Activated CD8-positive, alpha-beta memory T cell treated with anti-CD3 and anti-CD28 coated beads, Interleukin-2, amount 10 ng/mL, durations not matched to agents 7 days and 5 days (primary cell): ENCODE results near the gene COL21A1. TPM values are rescaled to one million over a fixed set of nuclear protein-coding genes. Genes with fewer than 3 reads are reported as not detected.

Source experiments
- ATAC-seq: fragments of 150-1000 bp; cut with Tn5 transposase; one replicate; pipeline ENCODE4 v1.10.0; 2021; ENCODE audit warnings: moderate library complexity
- CTCF ChIA-PET: fragments of 350-600 bp; sonication (Branson Sonifier 250); formaldehyde crosslinking; loops from one replicate; lab custom pipeline; 2021; ENCODE audit warnings: antibody characterized with exemption; lab: Charles Lee
- DNase-seq: peaks from one replicate; pipeline ENCODE4 v3.0.0-alpha.2; 2020
- H3K27ac Mint-ChIP-seq: one replicate; pipeline ENCODE4 v1.8.0; 2021; ENCODE audit warnings: mild to moderate bottlenecking, mixed read lengths
- H3K27me3 Mint-ChIP-seq: one replicate; pipeline ENCODE4 v1.8.0; 2021; ENCODE audit warnings: mixed read lengths
- H3K36me3 Mint-ChIP-seq: one replicate; pipeline ENCODE4 v1.8.0; 2021; ENCODE audit warnings: mild to moderate bottlenecking, mixed read lengths
- H3K4me1 Mint-ChIP-seq: one replicate; pipeline ENCODE4 v1.8.0; 2021; ENCODE audit warnings: mixed read lengths
- H3K4me3 Mint-ChIP-seq: one replicate; pipeline ENCODE4 v1.8.0; 2021; ENCODE audit warnings: mild to moderate bottlenecking, moderate library complexity, mixed read lengths
- H3K9me3 Mint-ChIP-seq: one replicate; pipeline ENCODE4 v1.8.0; 2022; ENCODE audit warnings: low read depth, mixed read lengths
- total RNA-seq, 2 experiments: library from RNA; stranded (reverse); gene quantifications; one replicate each; pipeline ENCODE4 v1.2.3, GENCODE V29; 2021

COL21A1 gene
- total RNA-seq, 2 experiments from 2014 or later = not detected

DNA sequence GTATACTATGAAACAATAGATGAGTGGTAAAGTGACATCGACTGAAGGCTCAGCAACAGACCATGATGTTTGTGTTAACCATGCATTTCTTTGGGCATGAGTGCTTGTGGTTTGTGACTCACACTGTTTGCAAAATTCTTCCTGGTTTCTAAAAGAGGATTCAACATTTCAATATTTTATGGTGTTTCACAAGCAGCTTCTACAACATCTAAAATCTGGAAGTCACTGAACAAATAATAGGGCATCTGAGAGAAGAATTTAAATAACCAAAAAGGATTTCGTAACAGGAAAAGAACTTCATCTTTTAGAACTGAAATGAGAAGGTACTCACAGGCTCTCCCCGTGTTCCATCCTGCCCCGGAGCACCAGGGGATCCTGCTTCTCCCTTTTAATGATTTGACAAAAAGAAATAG, 146.2 kb downstream of the COL21A1 start:
- H3K4me3 Mint-ChIP-seq = no peak overlapping the region
- no peaks in the 10 kb centered on the region for H3K27me3 Mint-ChIP-seq
- CTCF ChIA-PET = no interaction called here
- DNase-seq (no peak), ATAC-seq (no peak)
- H3K27ac Mint-ChIP-seq = no peak overlapping the region
- no peaks in the 10 kb centered on the region for H3K36me3 Mint-ChIP-seq
- H3K9me3 Mint-ChIP-seq = no peaks in the 10 kb centered on the region
- H3K4me1 Mint-ChIP-seq = no peaks in the 10 kb centered on the region

DNA sequence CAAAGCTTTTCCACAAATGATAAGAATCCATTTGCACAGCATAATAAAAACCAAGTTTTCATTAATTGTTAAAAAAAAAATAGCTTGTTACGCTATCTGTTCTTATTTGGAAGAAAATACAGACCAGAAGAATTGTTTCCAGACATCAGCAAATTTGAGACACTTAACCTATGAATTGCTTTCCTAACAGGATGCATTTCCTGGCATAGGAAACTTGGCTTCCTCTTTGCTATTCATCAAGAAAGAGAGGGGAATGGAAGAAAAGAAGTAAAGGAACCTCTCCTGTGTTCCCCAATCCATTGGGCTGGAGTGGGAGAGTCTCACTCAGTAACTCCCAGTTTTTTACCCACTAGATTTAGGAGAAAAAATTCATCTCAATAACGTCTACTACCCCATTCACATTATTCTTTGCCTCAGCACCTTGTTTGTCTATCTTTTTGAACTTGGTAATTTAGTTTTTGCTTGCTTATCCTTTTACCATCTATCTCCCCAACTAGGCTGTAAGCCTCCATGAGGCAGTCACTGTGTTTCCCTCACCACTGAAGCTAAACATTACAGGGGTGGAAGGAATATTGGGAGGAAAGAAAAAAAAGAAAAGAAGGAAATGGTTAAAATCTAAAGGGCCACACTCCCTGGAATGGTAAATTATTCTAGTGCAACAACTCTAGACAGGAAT, 150.3 kb downstream of the COL21A1 start:
- no peak for DNase-seq
- CTCF ChIA-PET = no interaction called here
- ATAC-seq = no peak
- no peak overlapping the region for H3K27ac Mint-ChIP-seq
- no peaks in the 10 kb centered on the region for H3K36me3 Mint-ChIP-seq
- H3K27me3 Mint-ChIP-seq = no peaks in the 10 kb centered on the region
- no peak overlapping the region for H3K4me3 Mint-ChIP-seq
- H3K9me3 Mint-ChIP-seq = peaks cover 2% of the 10 kb centered on the region
- no peaks in the 10 kb centered on the region for H3K4me1 Mint-ChIP-seq

DNA sequence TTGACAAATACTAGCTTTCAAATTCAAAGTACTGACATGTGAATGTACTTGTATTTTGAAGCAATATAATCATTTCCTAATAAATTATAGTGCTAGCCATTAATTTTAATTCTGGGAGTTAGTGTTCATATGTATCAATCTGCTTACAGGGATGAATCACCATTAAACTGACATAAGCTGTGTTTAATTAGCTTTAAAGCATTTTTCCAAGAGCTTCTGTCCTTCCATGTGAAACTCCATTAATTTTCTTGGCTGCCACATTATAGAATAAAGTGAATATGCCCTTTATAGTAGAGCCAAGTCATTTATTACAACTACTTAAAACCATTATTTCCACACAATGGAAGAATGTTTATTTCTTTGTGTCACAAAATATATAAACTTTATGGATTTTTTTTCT, 150.8 kb downstream of the COL21A1 start:
- no peak overlapping the region for H3K27ac Mint-ChIP-seq

DNA sequence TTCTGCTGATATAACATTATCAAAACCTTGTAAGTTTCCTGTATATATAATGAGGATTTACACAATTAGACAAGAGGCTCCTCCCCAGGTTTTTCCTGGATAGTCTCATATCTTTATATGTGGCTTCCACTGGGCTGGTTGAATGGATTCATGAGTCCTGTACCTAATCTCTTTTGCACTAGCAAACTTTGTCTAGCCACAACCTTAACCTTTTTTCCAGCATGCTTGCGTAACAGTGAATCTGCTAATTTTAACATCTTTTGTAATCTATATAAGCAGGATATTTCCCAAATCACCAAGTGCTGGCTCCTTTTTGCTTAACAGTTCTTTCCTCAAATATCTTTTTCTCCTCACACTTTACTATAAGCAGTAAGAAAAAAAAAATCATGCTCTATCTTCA, 153.6 kb downstream of the COL21A1 start:
- Mint-ChIP-seq H3K4me3 (no peak overlapping the region), H3K36me3 (no peaks in the 10 kb centered on the region), H3K27me3 (no peaks in the 10 kb centered on the region), H3K4me1 (no peaks in the 10 kb centered on the region), H3K9me3 (peaks cover 7% of the 10 kb centered on the region), H3K27ac (no peak overlapping the region)
- DNase-seq (no peak), ATAC-seq (no peak)
- CTCF ChIA-PET = no interaction called here

More for the DNA sequence above, 150.8 kb downstream of the COL21A1 start:
- H3K36me3 Mint-ChIP-seq = no peaks in the 10 kb centered on the region
- ATAC-seq = no peak
- CTCF ChIA-PET = no interaction called here
- no peaks in the 10 kb centered on the region for H3K4me1 Mint-ChIP-seq
- peaks cover 2% of the 10 kb centered on the region for H3K9me3 Mint-ChIP-seq
- H3K4me3 Mint-ChIP-seq = no peak overlapping the region
- DNase-seq = no peak
- H3K27me3 Mint-ChIP-seq = no peaks in the 10 kb centered on the region

DNA sequence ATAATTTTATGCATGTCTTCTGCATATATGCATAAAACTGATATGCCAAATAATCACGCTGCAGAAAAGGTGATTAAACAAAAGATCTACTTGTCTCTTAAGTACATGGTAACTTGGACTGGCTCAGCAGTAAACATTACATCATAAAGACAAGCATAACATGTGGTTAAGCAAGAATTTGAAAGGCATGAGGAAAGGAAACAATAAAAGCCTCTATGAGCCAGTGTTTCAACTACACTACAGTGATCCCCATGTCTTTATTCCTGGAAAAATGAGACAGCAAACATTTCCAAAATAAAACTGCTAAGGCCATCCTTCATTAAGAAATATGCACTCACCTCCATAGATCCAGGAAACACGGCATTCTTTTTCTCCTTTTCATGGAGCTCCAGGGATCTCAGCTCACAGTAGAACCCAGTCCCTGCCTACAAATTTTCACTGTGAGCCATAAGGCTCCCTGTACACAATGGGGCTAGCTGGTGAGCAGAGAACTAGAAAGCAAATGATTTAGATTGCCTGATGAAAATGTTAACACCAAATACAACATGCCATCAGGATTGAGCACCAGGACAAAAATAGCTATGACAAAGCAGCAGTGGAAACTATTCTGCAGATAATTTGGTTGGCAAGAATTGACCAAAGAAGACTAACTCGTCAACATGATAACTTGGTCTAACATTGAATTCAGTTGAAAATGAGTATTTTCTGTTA, 156.1 kb downstream of the COL21A1 start:
- ATAC-seq (no peak), DNase-seq (no peak)
- no peaks in the 10 kb centered on the region for H3K4me1 Mint-ChIP-seq
- H3K36me3 Mint-ChIP-seq = no peaks in the 10 kb centered on the region
- no peak overlapping the region for H3K27ac Mint-ChIP-seq
- H3K4me3 Mint-ChIP-seq = no peak overlapping the region
- CTCF ChIA-PET = no interaction called here
- peaks cover 9% of the 10 kb centered on the region for H3K9me3 Mint-ChIP-seq
- no peaks in the 10 kb centered on the region for H3K27me3 Mint-ChIP-seq

DNA sequence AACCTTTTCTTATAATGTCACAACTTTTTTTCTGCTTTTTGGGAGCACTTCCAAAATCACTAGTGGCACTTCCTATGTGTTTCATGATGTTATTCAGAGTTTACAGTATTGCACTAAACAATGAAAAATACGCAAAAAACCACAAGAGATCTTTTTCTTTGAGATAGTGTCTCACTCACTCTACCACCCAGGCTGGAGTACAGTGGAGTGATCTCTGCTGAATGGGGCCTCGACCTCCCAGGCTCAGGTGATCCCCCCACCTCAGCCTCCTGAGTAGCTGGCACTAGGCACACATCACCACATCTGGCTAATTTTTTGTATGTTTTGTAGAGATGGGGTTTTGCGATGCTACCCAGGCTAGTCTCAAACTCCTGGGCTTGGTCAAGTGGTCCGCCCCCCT, 158.7 kb downstream of the COL21A1 start:
- ATAC-seq (no peak), DNase-seq (no peak)
- Mint-ChIP-seq H3K36me3 (no peaks in the 10 kb centered on the region), H3K4me3 (no peak overlapping the region), H3K27me3 (no peaks in the 10 kb centered on the region), H3K27ac (no peak overlapping the region), H3K4me1 (no peaks in the 10 kb centered on the region), H3K9me3 (peaks cover 9% of the 10 kb centered on the region)
- CTCF ChIA-PET = no interaction called here

DNA sequence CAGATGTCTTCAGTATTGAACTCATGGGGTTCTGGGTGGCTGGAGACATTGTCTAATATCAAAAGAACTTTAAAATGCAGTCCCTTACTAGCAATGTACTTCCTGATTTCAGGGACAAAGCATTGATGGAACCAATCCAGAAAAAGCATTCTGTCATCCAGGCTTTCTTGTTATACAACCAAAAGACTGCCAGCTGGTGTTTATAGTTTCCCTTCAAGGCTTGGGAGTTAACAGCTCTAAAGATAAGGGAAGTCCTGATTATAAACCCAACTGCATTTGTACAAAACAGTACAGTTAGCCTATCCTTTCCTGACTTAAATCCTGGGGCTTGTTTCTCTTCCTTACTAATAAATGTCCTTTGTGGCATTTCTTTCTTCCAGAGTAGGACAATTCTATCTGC, 160.0 kb downstream of the COL21A1 start:
- CTCF ChIA-PET = no interaction called here
- no peak for DNase-seq
- Mint-ChIP-seq H3K4me1 (no peaks in the 10 kb centered on the region), H3K27me3 (no peaks in the 10 kb centered on the region), H3K4me3 (no peak overlapping the region), H3K36me3 (no peaks in the 10 kb centered on the region), H3K9me3 (peaks cover 6% of the 10 kb centered on the region), H3K27ac (no peak overlapping the region)
- ATAC-seq = no peak

DNA sequence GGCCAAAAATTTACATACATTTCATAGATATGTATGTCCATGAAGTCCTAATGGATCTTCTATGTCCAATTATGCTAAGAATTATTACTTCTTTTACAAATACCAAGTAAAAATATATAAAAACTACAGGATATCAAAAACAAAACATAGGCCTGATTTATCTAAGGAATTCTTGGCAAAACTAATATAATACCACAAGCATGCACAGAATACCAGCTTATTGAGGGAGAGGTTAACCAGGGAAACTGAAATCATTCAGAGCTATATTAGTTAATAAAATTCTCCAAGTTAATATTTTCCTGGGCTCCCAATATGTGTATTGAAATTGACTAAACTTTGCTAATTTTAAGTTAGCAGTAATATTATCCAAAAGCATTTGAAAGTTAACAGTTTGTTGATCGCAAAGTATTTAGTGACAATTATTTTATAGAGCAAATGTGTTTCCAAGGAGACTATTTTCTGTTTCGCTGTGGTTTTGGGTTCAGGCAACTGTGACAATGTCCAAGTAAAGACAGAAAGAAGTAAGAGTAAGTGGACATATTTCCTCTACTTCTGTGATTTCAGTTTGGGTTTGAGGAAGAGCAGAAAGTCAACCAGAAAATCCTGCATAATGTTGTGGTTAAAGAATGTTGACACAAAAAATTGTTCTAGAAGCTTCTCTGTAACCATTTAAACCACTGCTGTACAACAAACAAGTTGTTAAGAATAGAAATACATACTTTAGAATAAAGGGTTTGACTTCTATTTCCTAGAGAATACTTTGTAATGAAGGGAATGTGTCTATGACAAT, 167.4 kb downstream of the COL21A1 start:
- H3K4me3 Mint-ChIP-seq = no peak overlapping the region
- no peaks in the 10 kb centered on the region for H3K27me3 Mint-ChIP-seq
- CTCF ChIA-PET = no interaction called here
- DNase-seq = no peak
- no peaks in the 10 kb centered on the region for H3K36me3 Mint-ChIP-seq
- H3K27ac Mint-ChIP-seq = no peak overlapping the region
- no peaks in the 10 kb centered on the region for H3K9me3 Mint-ChIP-seq
- H3K4me1 Mint-ChIP-seq = no peaks in the 10 kb centered on the region
- no peak for ATAC-seq

DNA sequence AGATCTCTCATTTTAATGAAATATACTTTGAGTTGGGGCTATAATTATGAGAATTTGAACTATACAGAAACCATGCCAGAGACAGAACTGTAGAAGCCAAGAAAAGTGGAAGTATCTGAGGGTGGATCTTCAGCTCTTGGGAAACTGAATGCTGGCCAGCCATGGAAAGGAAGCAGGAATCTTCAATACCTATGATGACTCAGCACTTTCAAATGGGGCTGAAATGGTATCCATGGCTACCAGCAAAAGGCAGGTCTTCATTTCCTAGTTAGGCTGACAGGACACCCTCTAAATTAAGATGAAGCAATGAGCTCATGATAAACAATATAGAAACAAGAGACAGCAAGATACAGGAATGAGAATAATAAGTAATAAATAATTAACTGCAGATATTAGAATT, 171.3 kb downstream of the COL21A1 start:
- CTCF ChIA-PET = no interaction called here
- H3K27ac Mint-ChIP-seq = no peak overlapping the region

DNA sequence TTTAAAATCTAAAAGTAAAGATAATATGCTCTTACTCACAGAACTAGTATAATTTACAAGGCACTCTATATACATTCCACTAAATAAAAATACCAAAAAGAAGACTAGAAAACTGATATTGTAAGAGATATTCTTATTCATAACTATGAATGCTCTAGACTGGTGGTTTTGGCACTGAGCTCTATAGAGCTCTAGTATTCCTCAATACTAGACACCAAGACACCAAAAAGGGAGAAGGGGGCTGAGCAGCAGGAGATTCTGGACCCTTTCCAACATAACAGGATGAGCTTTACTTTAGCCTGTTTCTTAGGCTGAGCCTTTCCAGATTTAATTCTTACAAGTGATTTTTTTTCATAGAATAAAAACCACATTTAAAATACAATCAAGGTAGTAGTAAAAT, 173.6 kb downstream of the COL21A1 start:
- no peak for DNase-seq
- Mint-ChIP-seq H3K36me3 (no peaks in the 10 kb centered on the region), H3K4me3 (no peak overlapping the region), H3K4me1 (no peaks in the 10 kb centered on the region), H3K27me3 (no peaks in the 10 kb centered on the region), H3K27ac (no peak overlapping the region), H3K9me3 (no peaks in the 10 kb centered on the region)
- CTCF ChIA-PET = no interaction called here
- ATAC-seq = no peak

More for the DNA sequence above, 171.3 kb downstream of the COL21A1 start:
- no peaks in the 10 kb centered on the region for H3K27me3 Mint-ChIP-seq
- DNase-seq = no peak
- H3K36me3 Mint-ChIP-seq = no peaks in the 10 kb centered on the region
- no peak overlapping the region for H3K4me3 Mint-ChIP-seq
- no peaks in the 10 kb centered on the region for H3K4me1 Mint-ChIP-seq
- no peak for ATAC-seq
- no peaks in the 10 kb centered on the region for H3K9me3 Mint-ChIP-seq

DNA sequence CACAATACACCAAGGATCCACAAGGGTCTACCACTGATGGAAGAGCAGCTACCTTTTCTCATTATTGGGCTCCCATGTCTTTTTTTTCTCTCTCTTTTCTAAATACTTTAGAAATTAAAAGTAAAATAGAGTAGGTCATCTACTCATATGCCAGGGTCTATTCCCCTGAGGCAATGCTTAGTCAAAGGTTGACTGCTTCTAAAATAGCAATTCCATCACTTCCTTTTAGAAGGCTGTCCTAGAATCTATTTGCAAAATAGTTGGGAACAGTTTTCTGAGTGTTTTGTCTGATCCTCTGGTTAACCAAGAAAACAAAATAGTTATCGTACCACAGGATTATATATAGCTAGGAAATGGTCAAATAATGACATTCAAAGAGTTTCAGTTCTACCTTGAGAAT, 174.1 kb downstream of the COL21A1 start:
- ATAC-seq = no peak
- no peaks in the 10 kb centered on the region for H3K9me3 Mint-ChIP-seq
- no peak overlapping the region for H3K27ac Mint-ChIP-seq
- DNase-seq = no peak
- H3K27me3 Mint-ChIP-seq = no peaks in the 10 kb centered on the region
- CTCF ChIA-PET = no interaction called here
- H3K36me3 Mint-ChIP-seq = no peaks in the 10 kb centered on the region
- H3K4me1 Mint-ChIP-seq = no peaks in the 10 kb centered on the region
- H3K4me3 Mint-ChIP-seq = no peak overlapping the region

DNA sequence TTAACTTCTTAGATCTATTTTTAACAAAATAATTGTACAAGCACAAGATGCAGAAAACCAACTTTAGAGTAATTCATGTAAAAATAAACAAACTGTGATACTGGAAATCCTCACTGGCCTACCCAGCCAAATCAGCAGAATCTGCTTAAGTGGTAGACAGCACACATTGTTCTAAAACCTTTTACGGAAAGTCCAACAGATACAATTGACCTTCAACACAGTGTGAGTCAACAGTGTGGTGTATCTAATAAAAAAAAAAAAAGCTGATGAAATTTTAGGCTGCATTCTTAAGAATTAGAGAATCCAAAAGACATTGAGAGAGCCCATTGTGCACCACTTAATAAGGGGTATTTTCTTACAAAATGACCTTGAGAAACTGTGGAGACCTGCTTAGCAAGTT, 174.5 kb downstream of the COL21A1 start:
- CTCF ChIA-PET = no interaction called here
- H3K4me1 Mint-ChIP-seq = no peaks in the 10 kb centered on the region

DNA sequence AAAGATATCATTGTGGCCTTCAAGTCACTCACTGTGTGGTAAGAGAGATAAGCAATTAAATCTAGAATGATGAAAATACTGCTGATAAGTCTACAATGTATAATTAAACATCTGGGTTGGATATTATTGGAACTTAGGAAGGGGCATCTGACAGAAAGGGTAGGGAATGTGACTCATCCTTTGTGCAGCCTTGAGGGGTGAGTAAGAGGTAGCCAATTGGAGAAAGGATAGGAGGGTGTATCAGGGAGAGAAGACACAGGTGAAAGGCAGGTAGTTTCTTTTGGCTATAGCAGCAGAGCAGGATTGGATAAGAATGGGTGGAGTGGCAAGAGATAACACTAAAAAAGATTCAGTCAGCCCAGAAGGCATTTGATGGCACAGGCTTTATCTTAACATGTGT, 182.0 kb downstream of the COL21A1 start:
- no peak overlapping the region for H3K4me3 Mint-ChIP-seq
- no peak for ATAC-seq
- H3K27me3 Mint-ChIP-seq = no peaks in the 10 kb centered on the region
- no peak for DNase-seq
- CTCF ChIA-PET = no interaction called here
- H3K27ac Mint-ChIP-seq = no peak overlapping the region
- peaks cover 2% of the 10 kb centered on the region for H3K9me3 Mint-ChIP-seq
- H3K4me1 Mint-ChIP-seq = no peaks in the 10 kb centered on the region
- H3K36me3 Mint-ChIP-seq = no peaks in the 10 kb centered on the region

More for the DNA sequence above, 174.5 kb downstream of the COL21A1 start:
- DNase-seq (no peak), ATAC-seq (no peak)
- H3K9me3 Mint-ChIP-seq = no peaks in the 10 kb centered on the region
- no peak overlapping the region for H3K4me3 Mint-ChIP-seq
- no peaks in the 10 kb centered on the region for H3K27me3 Mint-ChIP-seq
- H3K27ac Mint-ChIP-seq = no peak overlapping the region
- no peaks in the 10 kb centered on the region for H3K36me3 Mint-ChIP-seq

DNA sequence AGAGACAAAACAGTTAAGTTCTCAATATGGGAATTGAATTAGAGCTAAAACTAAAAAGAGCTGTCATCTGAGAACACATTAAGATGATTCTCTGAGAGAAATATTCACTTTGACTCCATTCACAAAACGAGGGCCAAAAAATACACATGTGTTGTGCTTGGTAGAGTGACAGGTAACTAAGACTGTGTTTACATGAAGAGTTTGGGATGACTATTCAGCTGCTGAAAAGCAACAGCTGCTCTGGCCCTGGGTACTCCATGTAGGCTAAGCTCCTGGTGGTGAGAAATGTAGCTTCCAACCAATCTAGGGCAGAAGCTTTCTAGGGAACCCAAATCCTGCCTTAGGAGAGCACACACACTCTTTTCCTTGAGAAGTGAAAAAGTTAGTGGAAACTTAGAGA, 184.5 kb downstream of the COL21A1 start:
- Mint-ChIP-seq H3K27ac (no peak overlapping the region), H3K9me3 (peaks cover 2% of the 10 kb centered on the region), H3K36me3 (no peaks in the 10 kb centered on the region), H3K4me1 (no peaks in the 10 kb centered on the region), H3K27me3 (no peaks in the 10 kb centered on the region), H3K4me3 (no peak overlapping the region)
- ATAC-seq = no peak
- no peak for DNase-seq
- CTCF ChIA-PET = no interaction called here
